ENCODE measurements around the gene CAMTA1.
"Not testable (repeated sequence)": the region's sequence is repeated elsewhere in the genome, so short reads cannot be mapped to it uniquely, and the experiment has no call there.

Gene CAMTA1

GRCh38 chr1:7781501-7781900 lies 996.2 kb downstream of the CAMTA1 start:
- no peak for DNase-seq

- no peak for DNase-seq
Observed at GRCh38 chr1:7781923-7782495, 996.8 kb downstream of the CAMTA1 start.

DNA sequence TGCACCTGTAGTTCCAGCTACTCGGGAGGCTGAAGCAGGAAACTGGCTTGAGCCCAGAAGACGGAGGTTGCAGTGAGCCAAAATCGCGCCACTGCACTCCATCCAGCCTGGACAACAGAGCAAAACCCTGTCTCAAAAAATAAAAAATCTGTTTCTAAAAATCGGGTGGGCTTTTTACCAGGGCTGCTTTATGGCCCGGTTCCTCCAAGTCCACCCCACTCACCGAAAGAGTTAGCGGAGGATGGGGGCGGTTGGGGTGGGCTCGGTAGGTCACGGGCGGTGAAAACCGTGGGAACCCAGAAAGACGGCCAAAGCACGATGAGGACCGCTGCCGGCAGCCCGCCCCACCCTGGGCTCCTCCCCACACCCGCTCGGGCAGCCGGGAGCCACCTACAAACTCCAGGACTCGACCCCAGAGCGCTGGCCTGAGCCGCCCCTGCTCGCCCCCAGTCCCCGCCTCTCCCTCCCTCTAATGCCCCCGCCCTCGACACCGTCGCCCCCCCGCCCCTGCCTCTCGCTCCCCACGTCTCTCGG lies 998.0 kb downstream of the CAMTA1 start:
- no peak for DNase-seq

- DNase-seq, result peak; percentile 61
Observed at GRCh38 chr1:7783826-7784491, 998.7 kb downstream of the CAMTA1 start, which contains the start of gene PER3. Gene PER3, plus strand, starts transcription at chr1:7784291. Its CDS starts 587 bp downstream, at chr1:7784878.

- no peak for DNase-seq
Observed at GRCh38 chr1:7784492-7785071, 999.3 kb downstream of the CAMTA1 start.

DNA sequence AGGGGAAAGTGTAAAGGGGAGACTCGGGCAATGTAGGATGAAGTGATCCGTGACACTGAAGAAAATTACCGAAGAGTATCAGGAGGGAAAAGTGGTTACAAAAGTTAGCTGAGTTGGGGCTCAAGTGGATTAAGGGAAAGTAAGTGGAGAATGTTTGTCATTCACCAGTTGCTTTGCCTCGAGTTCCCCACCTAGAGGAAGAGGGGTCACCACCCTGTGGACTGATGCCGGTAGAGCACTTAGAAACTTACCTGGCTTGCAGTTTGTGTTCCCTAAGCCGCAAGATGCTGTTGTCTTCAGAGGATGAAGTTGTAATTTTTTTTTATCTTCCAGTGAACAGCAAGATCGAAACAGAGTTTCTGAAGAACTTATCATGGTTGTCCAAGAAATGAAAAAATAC lies 999.9 kb downstream of the CAMTA1 start:
- no peak for DNase-seq

DNA sequence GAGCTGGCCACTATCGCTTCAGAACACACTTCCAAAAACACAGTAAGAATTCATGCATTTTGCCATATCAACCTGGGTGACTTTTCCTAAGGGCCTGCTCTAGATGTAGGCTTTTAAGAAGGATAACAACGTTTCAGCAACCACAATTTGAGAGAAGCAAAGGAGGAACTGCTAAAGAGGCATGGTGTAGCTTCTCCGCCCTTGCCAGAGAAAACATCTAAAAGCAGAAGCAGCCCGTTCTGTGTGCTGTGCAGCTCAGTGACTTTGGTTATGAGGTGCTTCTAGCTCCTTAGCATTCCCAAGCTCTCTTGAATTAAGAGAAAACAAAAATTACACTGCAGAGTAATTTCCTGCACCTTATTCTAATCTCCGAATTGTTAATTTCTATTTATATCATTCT lies 1001.5 kb downstream of the CAMTA1 start:
- no peak for DNase-seq

GRCh38 chr1:7789828-7790227 lies 1004.6 kb downstream of the CAMTA1 start:
- DNase-seq, result no peak

DNA sequence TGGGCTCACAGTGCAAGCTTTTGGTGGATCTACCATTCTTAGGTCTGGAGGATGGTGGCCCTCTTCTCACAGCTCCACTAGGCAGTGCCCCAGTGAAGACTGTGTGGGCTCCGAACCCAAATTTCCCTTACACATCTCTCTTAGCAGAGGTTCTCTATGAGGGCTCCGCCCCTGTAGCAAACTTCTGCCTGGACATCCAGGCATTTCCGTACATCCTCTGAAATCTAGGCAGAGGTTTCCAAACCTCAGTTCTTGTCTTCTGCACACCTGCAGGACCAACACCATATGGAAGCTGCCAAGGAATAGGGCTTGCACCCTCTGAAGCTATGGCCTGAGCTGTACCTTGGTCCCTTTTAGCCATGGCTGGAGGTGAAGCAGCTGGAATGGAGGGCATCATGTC lies 1005.8 kb downstream of the CAMTA1 start:
- DNase-seq, result not testable (repeated sequence)

DNA sequence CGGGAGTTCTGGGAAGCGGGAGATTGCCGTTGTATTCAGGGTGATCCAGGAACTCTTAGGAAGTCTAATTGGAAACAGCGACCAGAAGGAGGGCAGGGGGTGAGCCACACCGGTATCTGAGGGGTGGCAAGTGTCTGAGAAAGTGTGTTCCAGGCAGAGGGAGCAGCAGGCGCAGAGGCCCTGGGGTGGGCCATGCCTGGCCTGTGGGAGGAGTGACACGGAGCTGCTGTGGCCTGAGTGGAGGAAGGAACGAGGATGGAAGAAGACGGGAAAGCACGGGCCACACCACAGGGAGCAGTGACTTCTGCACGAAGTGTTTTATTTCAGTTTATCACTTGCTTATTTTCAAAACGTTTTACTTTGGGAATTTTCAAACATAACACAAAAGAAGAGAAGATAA lies 1010.2 kb downstream of the CAMTA1 start:
- no peak for DNase-seq

- DNase-seq, result no peak
Observed at GRCh38 chr1:7805460-7805859, 1020.2 kb downstream of the CAMTA1 start.

DNA sequence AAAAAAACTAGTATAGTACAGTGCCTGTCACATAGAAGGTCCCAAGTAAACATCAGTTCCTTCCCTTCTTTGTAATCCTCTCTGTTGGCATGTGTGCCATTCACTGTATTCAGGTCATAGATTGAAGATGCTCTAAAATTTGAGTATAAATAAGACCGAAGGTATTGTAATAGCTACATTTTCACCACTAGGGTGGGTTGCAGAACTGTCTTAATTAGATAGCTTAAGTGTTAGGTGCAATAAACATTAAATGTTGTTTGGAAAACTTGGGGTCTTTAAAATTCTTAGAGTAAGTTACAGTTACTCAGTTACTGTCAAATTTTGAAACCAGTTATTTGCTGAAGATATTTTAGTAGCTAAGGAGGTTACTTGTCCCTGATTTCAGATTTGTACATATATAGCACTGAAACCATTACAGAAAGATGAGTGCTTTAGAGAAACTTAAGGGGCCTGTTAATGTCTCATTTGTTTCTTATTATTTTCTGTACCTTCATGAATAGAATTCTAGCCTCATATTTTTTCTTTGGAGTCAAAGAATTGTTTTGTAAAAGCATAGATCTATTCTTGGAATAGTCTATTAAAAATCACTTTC lies 1023.1 kb downstream of the CAMTA1 start:
- no peak for DNase-seq

DNA sequence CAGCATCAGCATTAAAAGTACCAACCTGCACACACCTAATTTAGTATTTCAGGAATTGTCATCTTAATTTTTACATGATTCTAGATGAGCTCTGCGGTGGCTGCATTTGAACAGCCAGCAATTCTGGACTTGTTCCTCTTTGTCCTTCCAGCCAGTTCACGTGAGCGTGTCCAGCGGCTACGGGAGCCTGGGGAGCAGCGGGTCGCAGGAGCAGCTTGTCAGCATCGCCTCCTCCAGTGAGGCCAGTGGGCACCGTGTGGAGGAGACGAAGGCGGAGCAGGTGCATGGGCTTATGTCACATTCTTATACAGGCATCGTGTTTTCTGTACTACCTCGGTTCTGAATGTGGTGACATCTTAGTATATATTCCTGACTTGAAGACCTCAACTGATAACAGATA lies 1024.5 kb downstream of the CAMTA1 start:
- DNase-seq, result no peak

DNA sequence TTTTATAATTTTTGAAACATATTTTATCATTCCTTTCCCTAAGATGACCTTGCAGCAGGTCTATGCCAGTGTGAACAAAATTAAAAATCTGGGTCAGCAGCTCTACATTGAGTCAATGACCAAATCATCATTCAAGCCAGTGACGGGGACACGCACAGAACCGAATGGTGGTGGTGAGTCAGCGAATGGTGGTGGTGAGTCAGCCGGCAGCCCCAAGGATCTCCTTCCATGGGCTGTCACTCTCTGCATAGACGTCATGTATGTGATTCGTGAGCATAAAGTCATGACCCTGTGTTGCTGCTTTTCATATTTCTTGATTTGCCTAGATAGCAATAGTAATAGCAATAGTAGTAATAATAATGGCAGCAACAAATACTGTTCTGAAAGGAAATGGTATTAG lies 1025.1 kb downstream of the CAMTA1 start:
- DNase-seq, result no peak

- no peak for DNase-seq
Observed at GRCh38 chr1:7811476-7811875, 1026.2 kb downstream of the CAMTA1 start.

- no peak for DNase-seq
Observed at GRCh38 chr1:7813677-7814373, 1028.6 kb downstream of the CAMTA1 start.
